IMR-90 (cell line): ENCODE data around the gene C15orf62. TPM values are rescaled to one million over a fixed set of nuclear protein-coding genes. Genes with fewer than 3 reads are reported as not detected.

ENCODE experiments used
- ATAC-seq: fragments of 200-7000 bp; cut with Tn5 transposase; 2 replicates; pipeline ENCODE4 v1.9.1; 2020; ENCODE audit warnings: low read depth, mild to moderate bottlenecking, moderate library complexity
- BruUV-seq: library from RNA; stranded (reverse); fragments of 400-500 nt; replicated peaks from 2 replicates; lab custom pipeline; 2021; lab: Mats Ljungman, UMichigan
- CTCF ChIA-PET: fragments of 300-600 bp; formaldehyde crosslinking; extraction: SDS; loops from one replicate; lab custom pipeline; 2021; ENCODE audit warnings: antibody characterized with exemption; lab: Yijun Ruan, JAX
- POLR2A ChIA-PET: fragments of 300-600 bp; sonication (Branson Sonifier 250); formaldehyde crosslinking; loops from one replicate; lab custom pipeline; 2022; ENCODE audit warnings: antibody characterized with exemption; ENCODE audit not compliant: unreplicated experiment; lab: Charles Lee
- DNase-seq: peaks from one replicate; pipeline ENCODE4 v3.0.0; 2013
- H2AFZ ChIP-seq: replicated peaks from 2 replicates; pipeline ENCODE3; 2013; ENCODE audit warnings: low read length, mild to moderate bottlenecking; ENCODE audit not compliant: poor library complexity
- H2AK5ac ChIP-seq: 2 replicates; pipeline ENCODE4 v1.6.1; 2013; ENCODE audit warnings: low read depth, low read length, inconsistent platforms
- H2AK9ac ChIP-seq: replicated peaks from 2 replicates; pipeline ENCODE3; 2013; ENCODE audit warnings: mild to moderate bottlenecking, low read depth, low read length, moderate library complexity; ENCODE audit not compliant: poor library complexity
- H2BK120ac ChIP-seq: 2 replicates; pipeline ENCODE4 v1.6.1; 2013; ENCODE audit warnings: low read depth, low read length, inconsistent platforms
- H2BK15ac ChIP-seq: 3 replicates; pipeline ENCODE4 v1.6.1; 2013; ENCODE audit warnings: low read depth, low read length, inconsistent platforms
- H2BK20ac ChIP-seq: 2 replicates; pipeline ENCODE4 v1.6.1; 2013; ENCODE audit warnings: low read depth, mild to moderate bottlenecking, inconsistent platforms, low read length, moderate library complexity
- H2BK5ac ChIP-seq: 2 replicates; pipeline ENCODE4 v1.6.1; 2013; ENCODE audit warnings: mild to moderate bottlenecking, low read depth, low read length, inconsistent platforms; ENCODE audit not compliant: poor library complexity, severe bottlenecking
- H3K14ac ChIP-seq: replicated peaks from 2 replicates; pipeline ENCODE4 v1.6.1; 2013; ENCODE audit warnings: low read depth, low read length, inconsistent platforms
- H3K18ac ChIP-seq: 2 replicates; pipeline ENCODE4 v1.6.1; 2013; ENCODE audit warnings: low read depth, low read length, control low read depth
- H3K23ac ChIP-seq: 2 replicates; pipeline ENCODE4 v1.6.1; 2013; ENCODE audit warnings: low read depth, low read length, inconsistent platforms
- H3K27ac ChIP-seq: 2 replicates; pipeline ENCODE4 v1.5.1; 2013; ENCODE audit warnings: mild to moderate bottlenecking, control low read depth, low read length; ENCODE audit not compliant: insufficient read depth
- H3K27me3 ChIP-seq: 2 replicates; pipeline ENCODE4 v1.6.1; 2013; ENCODE audit warnings: low read length; ENCODE audit not compliant: control insufficient read depth, insufficient read depth
- H3K36me3 ChIP-seq: 2 replicates; pipeline ENCODE4 v1.6.1; 2013; ENCODE audit warnings: low read length, mixed read lengths; ENCODE audit not compliant: control insufficient read depth, insufficient read depth
- H3K4ac ChIP-seq: 2 replicates; pipeline ENCODE4 v1.6.1; 2013; ENCODE audit warnings: low read depth, low read length, inconsistent platforms
- H3K4me1 ChIP-seq: 2 replicates; pipeline ENCODE4 v1.6.1; 2013; ENCODE audit warnings: low read length, mixed read lengths; ENCODE audit not compliant: control insufficient read depth, insufficient read depth
- H3K4me2 ChIP-seq: 2 replicates; pipeline ENCODE4 v1.6.1; 2013; ENCODE audit warnings: low read depth, mild to moderate bottlenecking, control low read depth, low read length, moderate library complexity
- H3K4me3 ChIP-seq: 2 replicates; pipeline ENCODE4 v1.5.1; 2013; ENCODE audit warnings: low read depth, mild to moderate bottlenecking, control low read depth, low read length, moderate library complexity; ENCODE audit not compliant: insufficient read depth
- H3K56ac ChIP-seq: 2 replicates; pipeline ENCODE4 v1.6.1; 2013; ENCODE audit warnings: low read length, inconsistent platforms; ENCODE audit not compliant: insufficient read depth; ENCODE audit errors: extremely low read depth
- H3K79me1 ChIP-seq, 2 experiments: 2 replicates each; pipeline ENCODE4 v1.6.1; 2013; ENCODE audit warnings: low read length in 2 of 2, inconsistent platforms in 1 of 2, low read depth in 1 of 2
- H3K9ac ChIP-seq: 2 replicates; pipeline ENCODE4 v1.6.1; 2013; ENCODE audit warnings: low read depth, low read length, control low read depth
- H3K9me1 ChIP-seq: 2 replicates; pipeline ENCODE4 v1.6.1; 2013; ENCODE audit warnings: low read length, inconsistent platforms; ENCODE audit not compliant: insufficient read depth
- H3K9me3 ChIP-seq: 2 replicates; pipeline ENCODE4 v1.6.1; 2013; ENCODE audit warnings: low read length; ENCODE audit not compliant: control insufficient read depth, insufficient read depth
- H4K20me1 ChIP-seq: 2 replicates; pipeline ENCODE4 v1.6.1; 2013; ENCODE audit warnings: low read length, inconsistent platforms; ENCODE audit not compliant: insufficient read depth
- H4K5ac ChIP-seq: 2 replicates; pipeline ENCODE4 v1.6.1; 2013; ENCODE audit warnings: mild to moderate bottlenecking, low read depth, low read length, control low read depth
- H4K8ac ChIP-seq, 2 experiments: 2 replicates each; pipeline ENCODE4 v1.6.1; 2013; ENCODE audit warnings: low read depth in 2 of 2, low read length in 2 of 2, control low read depth in 1 of 2, inconsistent platforms in 1 of 2
- H4K91ac ChIP-seq: 2 replicates; pipeline ENCODE4 v1.6.1; 2013; ENCODE audit warnings: low read depth, low read length, inconsistent platforms; ENCODE audit not compliant: insufficient read depth
- CEBPB ChIP-seq: IDR thresholded peaks from 2 replicates; pipeline ENCODE4 v1.6.1; 2012; ENCODE audit warnings: low read depth, low read length, improper control_type of control experiment
- FOS ChIP-seq: fragments of 150-350 bp; IDR thresholded peaks from 2 replicates; pipeline ENCODE4 v1.6.1; 2016; ENCODE audit warnings: low read depth, low read length
- POLR2A ChIP-seq: IDR thresholded peaks from 2 replicates; pipeline ENCODE4 v1.6.1; 2012; ENCODE audit warnings: mild to moderate bottlenecking, low read depth, low read length
- RAD21 ChIP-seq: IDR thresholded peaks from 2 replicates; pipeline ENCODE4 v1.6.1; 2012; ENCODE audit warnings: low read length, improper control_type of control experiment
- WGBS, 2 experiments: methylation state at CpG; one replicate each; pipeline versions ENCODE4 v1.1.5 to v1.1.7; 2013; ENCODE audit warnings: missing lambda C conversion rate in 2 of 2; ENCODE audit not compliant: insufficient read length in 1 of 2; ENCODE audit errors: extremely low coverage in 2 of 2; 5-methylcytosine and 5-hydroxymethylcytosine counted together
- dilution Hi-C: fragments of 300-500 bp; cut with HindIII; formaldehyde crosslinking; loops from one replicate; pipeline ENCODE4 v1.14.3; 2018; ENCODE audit warnings: low sequenced_read_pairs; ENCODE audit not compliant: unreplicated experiment
- in situ Hi-C: fragments of 300-500 bp; cut with MboI; formaldehyde crosslinking; loops from 3 replicates; pipeline ENCODE4 v1.14.3; 2019; ENCODE audit warnings: low sequenced_read_pairs, inconsistent platforms, mixed read lengths
- intact Hi-C: fragments of 100-400 bp; cut with micrococcal nuclease; formaldehyde crosslinking; loops from 2 replicates; pipeline ENCODE4 v1.10.0; 2022
- polyA plus RNA-seq, 3 experiments: library from polyadenylated mRNA; depleted of rRNA; stranded (reverse); fragments of >200 nt; gene quantifications; 2 replicates each; pipeline ENCODE4 v1.2.3, GENCODE V29; 2012; ENCODE audit warnings: low replicate concordance in 1 of 3
- total RNA-seq: library from RNA; depleted of rRNA; stranded (reverse); fragments of >200 nt; gene quantifications from 2 replicates; pipeline ENCODE4 v1.2.3, GENCODE V29; 2012
- TF ChIP-seq, protein P1 (sequence below): fragments of 150-350 bp; IDR thresholded peaks from 2 replicates; pipeline ENCODE4 v1.6.1; 2016; ENCODE audit warnings: low read depth, mild to moderate bottlenecking, low read length, moderate library complexity, borderline replicate concordance
- TF ChIP-seq, protein P2 (sequence below): conservative IDR thresholded peaks from 2 replicates; pipeline ENCODE4 v1.5.1; 2012; ENCODE audit warnings: mild to moderate bottlenecking, low read depth, low read length, improper control_type of control experiment

The C15orf62 gene
- total and polyA plus RNA-seq, 2 of the 4 experiments (the other 2 are of a cell fraction), result not detected

DNA sequence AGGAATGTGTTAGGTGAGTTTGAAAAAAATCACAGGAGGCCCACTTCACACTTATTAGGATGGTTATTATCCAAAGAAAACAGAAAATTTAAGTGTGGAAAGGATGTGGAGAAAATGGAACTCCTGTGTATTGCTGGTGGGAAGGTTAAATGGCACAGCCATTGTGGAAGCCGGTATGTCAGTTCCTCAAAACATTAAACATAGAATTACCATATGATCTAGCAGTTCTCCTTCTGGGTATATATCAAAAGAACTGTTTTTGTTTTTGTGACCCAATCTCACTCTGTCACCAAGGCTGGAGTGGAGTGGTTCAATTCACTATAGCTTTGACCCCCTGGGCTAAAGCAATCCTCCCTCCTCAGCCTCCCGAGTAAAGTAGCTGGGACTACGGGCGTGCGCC, 26.7 kb downstream of the C15orf62 start:
- Histone ChIP-seq H4K20me1 (peaks cover 5% of the 10 kb centered on the region; the same call in 1 of the 2 replicates), H3K4me1 (peaks cover 5% of the 10 kb centered on the region; the same call in 1 of the 2 replicates), H4K91ac (no peak overlapping the region), H3K23ac (no peak overlapping the region), H3K4me3 (no peak overlapping the region), H3K4me2 (no peak overlapping the region), H3K4ac (no peak overlapping the region), H3K27me3 (no peaks in the 10 kb centered on the region), H3K56ac (no peak overlapping the region), H2BK20ac (no peak overlapping the region), H3K36me3 (peaks cover 4% of the 10 kb centered on the region; the same call in 1 of the 2 replicates), H3K27ac (no peak overlapping the region), H2BK15ac (no peak overlapping the region), H2AK5ac (no peak overlapping the region), H3K9me3 (no peaks in the 10 kb centered on the region), H3K9ac (no peak overlapping the region), H3K9me1 (0 out of 2 replicates have a peak, but pooled peaks cover 13% of the 10 kb centered on the region), H4K8ac (no peak overlapping the region), H2AFZ (no peak overlapping the region), H4K5ac (no peak overlapping the region), H2AK9ac (no peak overlapping the region), H2BK120ac (no peak overlapping the region), H2BK5ac (no peak overlapping the region), H3K18ac (no peak overlapping the region), H3K14ac (no peak overlapping the region), H3K79me1 (peaks cover 36 to 58% of the 10 kb centered on the region in 2 experiments)
- CTCF ChIA-PET, result no interaction called here
- ATAC-seq (no peak), DNase-seq (no peak)
- dilution Hi-C loops, result no loop called here
- no CpG with 5 or more reads among the region's 5 CpGs for WGBS, 2 experiments
- TF ChIP-seq FOS (no peak), CEBPB (no peak), POLR2A (no peak), RAD21 (no peak)
- TF ChIP-seq, protein P1, sequence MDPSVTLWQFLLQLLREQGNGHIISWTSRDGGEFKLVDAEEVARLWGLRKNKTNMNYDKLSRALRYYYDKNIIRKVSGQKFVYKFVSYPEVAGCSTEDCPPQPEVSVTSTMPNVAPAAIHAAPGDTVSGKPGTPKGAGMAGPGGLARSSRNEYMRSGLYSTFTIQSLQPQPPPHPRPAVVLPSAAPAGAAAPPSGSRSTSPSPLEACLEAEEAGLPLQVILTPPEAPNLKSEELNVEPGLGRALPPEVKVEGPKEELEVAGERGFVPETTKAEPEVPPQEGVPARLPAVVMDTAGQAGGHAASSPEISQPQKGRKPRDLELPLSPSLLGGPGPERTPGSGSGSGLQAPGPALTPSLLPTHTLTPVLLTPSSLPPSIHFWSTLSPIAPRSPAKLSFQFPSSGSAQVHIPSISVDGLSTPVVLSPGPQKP, result no peak
- TF ChIP-seq, protein P2, sequence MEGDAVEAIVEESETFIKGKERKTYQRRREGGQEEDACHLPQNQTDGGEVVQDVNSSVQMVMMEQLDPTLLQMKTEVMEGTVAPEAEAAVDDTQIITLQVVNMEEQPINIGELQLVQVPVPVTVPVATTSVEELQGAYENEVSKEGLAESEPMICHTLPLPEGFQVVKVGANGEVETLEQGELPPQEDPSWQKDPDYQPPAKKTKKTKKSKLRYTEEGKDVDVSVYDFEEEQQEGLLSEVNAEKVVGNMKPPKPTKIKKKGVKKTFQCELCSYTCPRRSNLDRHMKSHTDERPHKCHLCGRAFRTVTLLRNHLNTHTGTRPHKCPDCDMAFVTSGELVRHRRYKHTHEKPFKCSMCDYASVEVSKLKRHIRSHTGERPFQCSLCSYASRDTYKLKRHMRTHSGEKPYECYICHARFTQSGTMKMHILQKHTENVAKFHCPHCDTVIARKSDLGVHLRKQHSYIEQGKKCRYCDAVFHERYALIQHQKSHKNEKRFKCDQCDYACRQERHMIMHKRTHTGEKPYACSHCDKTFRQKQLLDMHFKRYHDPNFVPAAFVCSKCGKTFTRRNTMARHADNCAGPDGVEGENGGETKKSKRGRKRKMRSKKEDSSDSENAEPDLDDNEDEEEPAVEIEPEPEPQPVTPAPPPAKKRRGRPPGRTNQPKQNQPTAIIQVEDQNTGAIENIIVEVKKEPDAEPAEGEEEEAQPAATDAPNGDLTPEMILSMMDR, result no peak
- in situ Hi-C loops, result no loop called here
- POLR2A ChIA-PET, result no interaction called here
- BruUV-seq, result no TSS peak
- intact Hi-C loops, result no loop called here
